Measurements from ENCODE around the gene CCDC188. TPM values are rescaled to one million over a fixed set of nuclear protein-coding genes. Genes with fewer than 3 reads are reported as not detected.
"Not testable (repeated sequence)": the region's sequence is repeated elsewhere in the genome, so short reads cannot be mapped to it uniquely, and the experiment has no call there.

CCDC188 gene
- polyA plus RNA-seq, 1 experiment, result 6.5 TPM

DNA sequence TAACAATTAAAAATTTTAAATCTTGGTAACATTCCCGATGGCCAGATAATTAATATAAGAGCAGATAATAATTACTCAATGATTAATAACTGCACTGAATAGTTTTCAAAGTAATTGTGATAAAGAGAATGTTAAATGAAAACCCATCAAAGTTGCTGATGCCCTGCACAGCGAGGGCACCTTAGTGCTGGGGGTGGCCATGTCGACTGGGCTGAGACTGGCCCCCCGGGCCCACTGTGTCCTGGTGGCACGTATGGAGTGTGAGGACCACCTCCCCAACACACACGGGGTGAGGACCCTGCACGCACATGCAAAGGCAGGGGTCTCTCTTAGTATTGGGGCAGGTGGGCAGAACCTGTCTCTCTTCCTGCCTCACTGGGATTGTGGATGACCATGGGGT lies 15.1 kb upstream of the CCDC188 start:
- Histone ChIP-seq H3K4me3 (ENCODE audit: low read depth, low read length) (no peak overlapping the region), H3K27me3 (ENCODE audit: control insufficient read depth, insufficient read depth, low read length) (peaks cover 1% of the 10 kb centered on the region; the same call in 1 of the 2 replicates), H3K36me3 (ENCODE audit: control insufficient read depth, insufficient read depth, low read length) (no peaks in the 10 kb centered on the region)
- DNase-seq (ENCODE audit: low read depth), result no peak
- TF ChIP-seq, protein P1, sequence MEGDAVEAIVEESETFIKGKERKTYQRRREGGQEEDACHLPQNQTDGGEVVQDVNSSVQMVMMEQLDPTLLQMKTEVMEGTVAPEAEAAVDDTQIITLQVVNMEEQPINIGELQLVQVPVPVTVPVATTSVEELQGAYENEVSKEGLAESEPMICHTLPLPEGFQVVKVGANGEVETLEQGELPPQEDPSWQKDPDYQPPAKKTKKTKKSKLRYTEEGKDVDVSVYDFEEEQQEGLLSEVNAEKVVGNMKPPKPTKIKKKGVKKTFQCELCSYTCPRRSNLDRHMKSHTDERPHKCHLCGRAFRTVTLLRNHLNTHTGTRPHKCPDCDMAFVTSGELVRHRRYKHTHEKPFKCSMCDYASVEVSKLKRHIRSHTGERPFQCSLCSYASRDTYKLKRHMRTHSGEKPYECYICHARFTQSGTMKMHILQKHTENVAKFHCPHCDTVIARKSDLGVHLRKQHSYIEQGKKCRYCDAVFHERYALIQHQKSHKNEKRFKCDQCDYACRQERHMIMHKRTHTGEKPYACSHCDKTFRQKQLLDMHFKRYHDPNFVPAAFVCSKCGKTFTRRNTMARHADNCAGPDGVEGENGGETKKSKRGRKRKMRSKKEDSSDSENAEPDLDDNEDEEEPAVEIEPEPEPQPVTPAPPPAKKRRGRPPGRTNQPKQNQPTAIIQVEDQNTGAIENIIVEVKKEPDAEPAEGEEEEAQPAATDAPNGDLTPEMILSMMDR (IDR thresholded peaks at IDR 0.05; ENCODE audit: insufficient read depth, low read depth, low read length), result no peak
- CTCF ChIA-PET, result no interaction called here
- POLR2A ChIA-PET, result no interaction called here

DNA sequence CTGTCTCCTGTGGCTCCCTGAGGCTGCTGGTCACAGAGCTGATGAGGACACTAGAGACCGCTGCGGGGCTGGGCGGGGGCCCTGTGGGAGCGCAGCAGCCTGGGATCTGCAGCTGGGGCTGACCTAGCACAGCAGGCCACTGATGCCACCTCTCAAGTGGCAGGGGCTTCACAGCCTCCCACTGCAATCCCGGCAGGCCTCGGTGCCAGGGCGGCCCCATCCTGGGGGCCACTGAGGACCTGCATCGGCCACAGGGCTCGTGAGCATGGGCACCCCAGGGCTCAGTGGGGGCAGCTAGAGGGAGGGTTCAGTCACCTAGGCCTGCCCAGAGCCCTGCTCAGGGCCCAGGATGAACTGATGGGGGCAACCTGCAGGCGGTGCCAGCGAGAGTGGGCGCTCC lies 14.6 kb upstream of the CCDC188 start:
- H3K27me3 ChIP-seq (ENCODE audit: control insufficient read depth, insufficient read depth, low read length), result peaks cover 1% of the 10 kb centered on the region; the same call in 1 of the 2 replicates
- TF ChIP-seq, protein P1 (IDR thresholded peaks at IDR 0.05; ENCODE audit: insufficient read depth, low read depth, low read length), result no peak
- ChIA-PET CTCF (no interaction called here), POLR2A (no interaction called here)
- H3K4me3 ChIP-seq (ENCODE audit: low read depth, low read length), result no peak overlapping the region
- DNase-seq (ENCODE audit: low read depth), result no peak
- no peaks in the 10 kb centered on the region for H3K36me3 ChIP-seq (ENCODE audit: control insufficient read depth, insufficient read depth, low read length)

DNA sequence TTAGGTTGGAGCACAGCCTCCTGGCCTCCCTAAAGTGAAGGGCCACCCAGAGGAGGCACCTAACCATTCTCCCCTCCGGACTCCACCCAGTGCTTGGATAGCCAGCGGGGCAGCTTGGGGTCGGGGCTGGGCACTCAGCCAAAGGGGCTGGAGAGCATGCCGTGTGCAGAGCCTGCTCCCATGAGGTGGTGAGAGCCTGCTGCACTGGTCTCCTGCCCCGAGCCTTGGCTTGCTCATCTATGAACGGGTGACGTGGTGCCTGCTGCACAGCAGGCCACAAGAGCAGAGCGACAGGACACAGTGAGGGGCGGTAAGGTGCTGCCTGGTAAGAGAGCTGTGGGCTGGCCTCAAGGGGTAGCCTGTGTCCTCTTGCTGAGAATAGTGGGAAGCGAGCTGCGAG lies 14.0 kb upstream of the CCDC188 start:
- TF ChIP-seq, protein P1 (IDR thresholded peaks at IDR 0.05; ENCODE audit: insufficient read depth, low read depth, low read length), result no peak
- CTCF ChIA-PET, result no interaction called here
- POLR2A ChIA-PET, result no interaction called here
- Histone ChIP-seq H3K36me3 (ENCODE audit: control insufficient read depth, insufficient read depth, low read length) (no peaks in the 10 kb centered on the region), H3K4me3 (ENCODE audit: low read depth, low read length) (no peak overlapping the region), H3K27me3 (ENCODE audit: control insufficient read depth, insufficient read depth, low read length) (peaks cover 1% of the 10 kb centered on the region; the same call in 1 of the 2 replicates)
- no peak for DNase-seq (ENCODE audit: low read depth)

DNA sequence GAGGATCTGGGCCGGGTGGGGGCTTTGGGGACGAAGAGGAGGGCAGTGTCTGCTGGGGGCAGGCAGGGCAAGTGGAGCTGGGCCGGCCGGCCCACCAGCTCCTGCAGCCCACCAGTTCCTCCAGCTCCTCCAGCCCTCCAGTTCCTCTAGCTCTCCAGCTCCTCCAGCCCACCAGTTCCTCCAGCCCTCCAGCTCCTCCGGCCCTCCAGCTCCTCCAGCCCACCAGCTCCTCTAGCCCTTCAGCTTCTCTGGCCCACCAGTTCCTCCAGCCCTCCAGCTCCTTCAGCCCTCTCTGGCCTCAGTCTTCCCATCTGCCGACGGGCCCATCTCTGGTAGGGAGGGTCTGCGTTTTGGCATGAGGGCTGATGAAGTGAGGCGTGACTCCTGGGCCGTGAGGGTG lies 9.2 kb upstream of the CCDC188 start:
- TF ChIP-seq, protein P1 (IDR thresholded peaks at IDR 0.05; ENCODE audit: insufficient read depth, low read depth, low read length), result no peak
- no peak for DNase-seq (ENCODE audit: low read depth)
- Histone ChIP-seq H3K27me3 (ENCODE audit: control insufficient read depth, insufficient read depth, low read length) (no peaks in the 10 kb centered on the region; the same call in 1 of the 2 replicates), H3K4me3 (ENCODE audit: low read depth, low read length) (no peak overlapping the region), H3K36me3 (ENCODE audit: control insufficient read depth, insufficient read depth, low read length) (no peaks in the 10 kb centered on the region)
- POLR2A ChIA-PET, result no interaction called here
- CTCF ChIA-PET, result interaction anchor here (1.2 to 2.6 kb wide), 3 partner anchors 31 to 125 kb away, joined by 3 to 12 read pairs (median 8); no protein-coding TSS in a partner anchor

DNA sequence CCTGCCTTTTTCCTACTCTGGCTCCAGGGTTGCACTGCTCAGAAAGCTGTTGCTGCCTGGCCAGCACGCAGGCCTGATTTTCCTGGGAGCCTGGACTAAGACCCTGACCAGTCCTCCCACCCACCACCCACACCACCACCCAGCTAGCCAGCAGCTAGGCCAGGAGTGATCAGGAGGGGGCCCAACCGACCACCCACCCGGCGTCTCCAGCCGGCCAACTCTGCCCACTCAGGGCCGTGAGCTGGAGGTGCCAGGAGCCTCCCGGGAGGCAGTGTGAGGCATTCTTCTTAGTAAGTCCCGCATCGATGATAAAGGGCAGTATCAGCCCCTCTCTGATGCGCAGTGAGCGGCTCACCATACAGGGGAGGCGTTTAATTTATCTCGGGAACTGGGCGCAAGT lies 8.7 kb upstream of the CCDC188 start:
- POLR2A ChIA-PET; H3K36me3 ChIP-seq (ENCODE audit: control insufficient read depth, insufficient read depth, low read length); H3K4me3 ChIP-seq (ENCODE audit: low read depth, low read length); H3K27me3 ChIP-seq (ENCODE audit: control insufficient read depth, insufficient read depth, low read length); DNase-seq (ENCODE audit: low read depth): not testable (repeated sequence)
- CTCF ChIA-PET, result interaction anchor here (1.2 to 2.6 kb wide), 3 partner anchors 32 to 126 kb away, joined by 3 to 12 read pairs (median 8); no protein-coding TSS in a partner anchor

DNA sequence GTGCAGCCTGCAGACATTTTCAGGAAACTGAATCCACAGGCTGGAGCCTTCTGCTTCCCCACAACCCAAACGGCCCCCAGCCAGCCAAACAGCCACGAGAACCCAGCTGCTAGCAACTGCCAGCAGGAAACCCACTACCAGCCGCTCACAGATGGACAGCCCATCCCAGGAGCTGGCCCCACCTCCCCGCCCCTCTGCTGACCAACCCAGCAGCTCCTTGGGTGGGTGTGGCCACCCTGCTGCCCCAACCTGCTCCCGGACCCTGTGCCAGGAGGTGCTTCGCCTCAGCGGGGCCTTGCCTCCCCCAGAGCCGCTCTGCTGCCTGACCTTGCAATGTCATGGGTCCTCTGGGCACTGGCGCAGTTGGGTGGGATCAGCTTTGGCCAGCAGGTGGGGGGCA lies 8.2 kb upstream of the CCDC188 start:
- Histone ChIP-seq H3K36me3 (ENCODE audit: control insufficient read depth, insufficient read depth, low read length) (no peaks in the 10 kb centered on the region), H3K4me3 (ENCODE audit: low read depth, low read length) (no peak overlapping the region), H3K27me3 (ENCODE audit: control insufficient read depth, insufficient read depth, low read length) (no peaks in the 10 kb centered on the region; the same call in 1 of the 2 replicates)
- DNase-seq (ENCODE audit: low read depth), result no peak
- CTCF ChIA-PET, result interaction anchor here (1.2 to 2.6 kb wide), 3 partner anchors 32 to 126 kb away, joined by 3 to 12 read pairs (median 8); no protein-coding TSS in a partner anchor
- TF ChIP-seq, protein P1 (IDR thresholded peaks at IDR 0.05; ENCODE audit: insufficient read depth, low read depth, low read length), result no peak
- POLR2A ChIA-PET, result no interaction called here

All from BJ (cell line).